Testis (tissue), 3 donors: Measurements from ENCODE around the gene SLC12A2. TPM values are rescaled to one million over a fixed set of nuclear protein-coding genes. Genes with fewer than 3 reads are reported as not detected.

Experiments
- DNase-seq: peaks from one replicate; pipeline ENCODE4 v3.0.0-alpha.2; 2019
- H3K27ac ChIP-seq, 2 donors: fragments of 200-600 bp; sonication (generic); one replicate each; pipeline ENCODE4 v1.5.1; 2019
- H3K27me3 ChIP-seq: fragments of 200-600 bp; sonication (generic); one replicate; pipeline ENCODE4 v1.5.1; 2019
- H3K36me3 ChIP-seq: fragments of 200-600 bp; sonication (generic); one replicate; pipeline ENCODE4 v1.5.1; 2017; ENCODE audit warnings: low read depth; ENCODE audit errors: missing control alignments
- H3K4me1 ChIP-seq: fragments of 200-600 bp; sonication (generic); one replicate; pipeline ENCODE4 v1.5.1; 2019
- H3K4me3 ChIP-seq, 2 donors: fragments of 200-600 bp; sonication (generic); one replicate each; pipeline ENCODE4 v1.5.1; 2017 to 2019
- H3K9me3 ChIP-seq: fragments of 200-600 bp; sonication (generic); one replicate; pipeline ENCODE4 v1.5.1; 2017
- POLR2A ChIP-seq: fragments of 450-650 bp; IDR thresholded peaks from one replicate; pipeline ENCODE4 v1.6.1; 2017; ENCODE audit warnings: antibody characterized with exemption, mild to moderate bottlenecking, moderate library complexity
- WGBS, 2 donors: methylation state at CpG; one replicate each; pipeline ENCODE4 v1.1.5; 2018; 5-methylcytosine and 5-hydroxymethylcytosine counted together
- intact Hi-C: fragments of 100-400 bp; cut with DNase I; formaldehyde crosslinking; loops from one replicate; pipeline ENCODE4 v1.15.1; 2023; ENCODE audit warnings: low total_unique reads
- polyA plus RNA-seq: library from polyadenylated mRNA; stranded (reverse); fragments of 350-450 nt; fragmentation: Illumina TruSeq; extraction: RNeasy Lipid Tissue Mini Kit (QIAGEN cat#74804); gene quantifications from one replicate; pipeline ENCODE4 v1.2.3, GENCODE V29; 2014; ENCODE audit warnings: low read depth, low replicate concordance; ENCODE audit not compliant: insufficient read depth
- total RNA-seq, 2 donors: library from RNA; depleted of rRNA; stranded (reverse); fragments of >200 nt; gene quantifications; one replicate each; pipeline ENCODE4 v1.2.3, GENCODE V29; 2016
- TF ChIP-seq, protein P1 (sequence below), 3 experiments: fragments of 450-650 bp in 2 of 3; fragments of 200-600 bp in 1 of 3; sonication (generic) in 1 of 3; IDR thresholded peaks; one replicate each; pipeline ENCODE4 v1.5.1; 2016 to 2019; ENCODE audit warnings: antibody characterized with exemption in 3 of 3, mild to moderate bottlenecking in 2 of 3, moderate library complexity in 1 of 3

SLC12A2 gene
- total and polyA plus RNA-seq, 3 donors from 2014 or later, result 27.8 to 40.3 (median 33.0) TPM

DNA sequence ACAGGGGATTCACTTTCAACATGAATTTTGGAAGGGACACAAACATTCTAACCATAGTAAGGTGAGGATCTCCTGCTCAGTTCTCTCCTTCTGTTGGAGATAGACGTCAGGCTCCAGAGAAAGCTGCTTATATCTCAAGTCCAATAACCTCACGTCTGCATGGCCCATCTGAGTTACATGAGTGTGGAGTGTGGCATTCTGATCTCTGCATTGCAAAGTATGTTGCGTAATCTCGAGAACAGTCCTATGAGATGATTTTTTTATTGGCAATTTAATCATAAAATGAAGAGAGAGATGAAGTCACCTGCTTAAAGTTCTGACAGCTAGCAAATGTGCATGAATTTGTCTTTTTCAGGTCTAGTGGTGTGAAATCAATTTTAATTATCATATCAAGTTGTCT is 118.8 kb downstream of the SLC12A2 start:
- Histone ChIP-seq H3K27ac (no peak overlapping the region), H3K4me3 (no peak overlapping the region), H3K27me3 (no peaks in the 10 kb centered on the region), H3K36me3 (no peaks in the 10 kb centered on the region), H3K4me1 (no peaks in the 10 kb centered on the region), H3K9me3 (no peaks in the 10 kb centered on the region)
- TF ChIP-seq POLR2A, result no peak
- TF ChIP-seq, protein P1, sequence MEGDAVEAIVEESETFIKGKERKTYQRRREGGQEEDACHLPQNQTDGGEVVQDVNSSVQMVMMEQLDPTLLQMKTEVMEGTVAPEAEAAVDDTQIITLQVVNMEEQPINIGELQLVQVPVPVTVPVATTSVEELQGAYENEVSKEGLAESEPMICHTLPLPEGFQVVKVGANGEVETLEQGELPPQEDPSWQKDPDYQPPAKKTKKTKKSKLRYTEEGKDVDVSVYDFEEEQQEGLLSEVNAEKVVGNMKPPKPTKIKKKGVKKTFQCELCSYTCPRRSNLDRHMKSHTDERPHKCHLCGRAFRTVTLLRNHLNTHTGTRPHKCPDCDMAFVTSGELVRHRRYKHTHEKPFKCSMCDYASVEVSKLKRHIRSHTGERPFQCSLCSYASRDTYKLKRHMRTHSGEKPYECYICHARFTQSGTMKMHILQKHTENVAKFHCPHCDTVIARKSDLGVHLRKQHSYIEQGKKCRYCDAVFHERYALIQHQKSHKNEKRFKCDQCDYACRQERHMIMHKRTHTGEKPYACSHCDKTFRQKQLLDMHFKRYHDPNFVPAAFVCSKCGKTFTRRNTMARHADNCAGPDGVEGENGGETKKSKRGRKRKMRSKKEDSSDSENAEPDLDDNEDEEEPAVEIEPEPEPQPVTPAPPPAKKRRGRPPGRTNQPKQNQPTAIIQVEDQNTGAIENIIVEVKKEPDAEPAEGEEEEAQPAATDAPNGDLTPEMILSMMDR (IDR thresholded peaks at IDR 0.05), result no peak
- DNase-seq, result no peak
- WGBS, 2 donors, result 61 to 63% methylated on average over 4 of the region's 4 CpGs
- intact Hi-C loops, result loop anchor here (10.0 kb wide), 1 partner anchor 638 kb away; no protein-coding TSS in a partner anchor

DNA sequence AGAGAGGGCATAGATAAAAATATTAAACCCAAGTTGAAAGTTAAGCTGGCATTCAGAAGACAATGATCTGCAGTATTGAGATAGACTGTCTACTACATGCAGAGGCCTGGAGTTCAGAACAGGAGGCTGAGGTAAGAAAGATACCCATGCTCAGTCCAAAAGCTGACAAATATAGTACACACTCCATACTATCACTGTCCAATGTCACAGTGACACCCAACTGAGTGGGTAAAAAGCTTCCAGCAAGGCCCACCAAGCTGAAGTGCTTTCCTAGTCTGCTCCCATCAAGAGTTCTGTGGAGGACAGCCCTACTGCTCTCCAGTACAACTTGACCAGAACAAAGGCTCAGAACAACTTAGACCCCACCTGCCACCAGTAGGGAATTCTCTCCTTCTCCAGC is 124.9 kb downstream of the SLC12A2 start:
- Histone ChIP-seq H3K4me3 (no peak overlapping the region), H3K4me1 (no peaks in the 10 kb centered on the region), H3K27me3 (no peaks in the 10 kb centered on the region), H3K36me3 (no peaks in the 10 kb centered on the region), H3K27ac (no peak overlapping the region), H3K9me3 (no peaks in the 10 kb centered on the region)
- intact Hi-C loops, result loop anchor here (10.0 kb wide), 1 partner anchor 644 kb away; no protein-coding TSS in a partner anchor
- DNase-seq, result no peak
- TF ChIP-seq POLR2A, result no peak
- TF ChIP-seq, protein P1 (IDR thresholded peaks at IDR 0.05), result no peak

DNA sequence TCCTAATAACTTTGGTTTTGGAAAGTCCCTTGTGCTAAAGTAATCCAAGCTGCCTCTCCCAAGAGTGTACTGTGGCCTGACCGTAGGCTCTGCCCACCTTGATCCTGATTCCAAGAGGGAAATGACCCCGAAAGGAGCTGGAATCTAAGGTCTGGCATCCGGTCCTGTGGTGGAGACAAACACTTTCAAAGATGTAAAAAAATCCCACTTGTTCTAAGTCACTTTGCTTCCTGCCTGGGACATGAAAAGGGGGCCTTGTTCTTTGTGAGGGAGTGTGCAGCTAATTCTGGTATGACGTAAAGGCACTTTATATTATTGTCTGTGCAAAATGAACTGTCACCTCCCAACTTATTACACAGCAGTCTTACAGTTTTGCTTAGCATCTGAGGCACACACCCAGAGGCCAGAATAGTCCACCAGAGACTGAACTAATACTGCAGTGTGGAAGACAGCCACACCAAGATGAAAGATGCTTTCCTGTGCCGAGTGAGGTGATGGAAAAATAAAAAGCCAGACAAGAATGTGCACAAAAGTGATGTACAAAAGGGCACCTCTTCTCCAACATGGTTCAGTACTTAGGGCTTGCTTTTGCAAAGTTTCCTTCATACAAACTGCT is 128.7 kb downstream of the SLC12A2 start:
- Histone ChIP-seq H3K4me1 (no peaks in the 10 kb centered on the region), H3K27ac (no peak overlapping the region), H3K36me3 (no peaks in the 10 kb centered on the region), H3K9me3 (no peaks in the 10 kb centered on the region), H3K27me3 (no peaks in the 10 kb centered on the region), H3K4me3 (no peak overlapping the region)
- no peak for TF ChIP-seq POLR2A
- TF ChIP-seq, protein P1 (IDR thresholded peaks at IDR 0.05), result no peak
- 77 to 82% methylated on average over 5 of the region's 5 CpGs for WGBS, 2 donors
- intact Hi-C loops, result loop anchor here (10.0 kb wide), 2 partner anchors 293 to 633 kb away; no protein-coding TSS in a partner anchor
- no peak for DNase-seq

DNA sequence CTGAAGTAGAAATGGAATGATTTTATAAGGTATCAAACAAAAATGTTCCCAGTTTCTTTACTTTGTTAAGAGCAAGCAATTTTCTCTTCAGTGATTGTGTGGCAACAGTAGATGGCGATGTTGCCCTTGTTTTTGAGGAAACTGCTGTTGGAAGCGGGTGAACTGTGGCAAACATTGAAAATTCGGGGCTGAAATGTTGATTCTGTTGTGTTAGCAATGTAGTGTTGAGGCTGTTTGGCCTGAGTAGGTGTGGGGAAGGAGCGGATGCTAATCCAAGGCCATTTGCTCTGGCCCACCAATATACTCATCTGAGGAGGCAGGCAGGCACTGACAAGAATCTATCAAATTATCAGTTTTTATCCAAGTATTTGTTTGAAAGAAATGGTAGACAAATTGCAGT is 129.8 kb downstream of the SLC12A2 start:
- Histone ChIP-seq H3K36me3 (no peaks in the 10 kb centered on the region), H3K4me1 (no peaks in the 10 kb centered on the region), H3K4me3 (no peak overlapping the region), H3K27ac (no peak overlapping the region), H3K9me3 (no peaks in the 10 kb centered on the region), H3K27me3 (no peaks in the 10 kb centered on the region)
- intact Hi-C loops, result loop anchor here (10.0 kb wide), 2 partner anchors 291 to 631 kb away; no protein-coding TSS in a partner anchor
- TF ChIP-seq POLR2A, result no peak
- TF ChIP-seq, protein P1 (IDR thresholded peaks at IDR 0.05), result peak; percentile 53 to 71 (median 58)
- 19% methylated on average over 4 of the region's 4 CpGs for WGBS, 2 donors
- peak; percentile 81 for DNase-seq

DNA sequence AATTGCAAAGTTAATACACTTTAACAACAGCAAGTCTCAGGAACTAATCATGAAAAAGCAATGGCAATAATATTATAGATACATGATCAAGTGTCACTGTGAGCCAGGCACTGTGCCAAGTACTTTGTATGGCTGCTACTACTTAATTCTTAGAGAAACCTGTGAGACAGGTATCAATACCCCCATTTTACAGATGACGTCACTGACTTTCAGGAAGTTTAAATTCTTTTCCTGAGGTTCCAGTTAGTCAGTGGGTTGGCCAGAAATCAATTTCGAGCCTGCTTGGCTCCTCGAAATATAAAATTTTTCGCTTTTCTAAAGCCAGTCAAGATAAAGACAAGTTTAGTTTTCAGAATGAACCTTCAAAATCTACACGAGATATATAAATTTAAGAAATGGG is 130.3 kb downstream of the SLC12A2 start:
- Histone ChIP-seq H3K27ac (no peak overlapping the region), H3K36me3 (no peaks in the 10 kb centered on the region), H3K27me3 (no peaks in the 10 kb centered on the region), H3K9me3 (no peaks in the 10 kb centered on the region), H3K4me1 (no peaks in the 10 kb centered on the region), H3K4me3 (no peak overlapping the region)
- intact Hi-C loops, result loop anchor here (10.0 kb wide), 2 partner anchors 291 to 631 kb away; no protein-coding TSS in a partner anchor
- 85 to 89% methylated on average over 5 of the region's 5 CpGs for WGBS, 2 donors
- no peak for TF ChIP-seq POLR2A
- TF ChIP-seq, protein P1 (IDR thresholded peaks at IDR 0.05), result no peak
- DNase-seq, result no peak
